ENCODE measurements around the gene POLD1. TPM values are rescaled to one million over a fixed set of nuclear protein-coding genes. Genes with fewer than 3 reads are reported as not detected.

The POLD1 gene
- total RNA-seq, 2 donors from 2014 or later = 12.8 to 39.5 TPM

GRCh38 chr19:50362030-50362412, 22.1 kb upstream of the POLD1 start:
- no peaks in the 10 kb centered on the region for H3K9me3 ChIP-seq
- H3K27ac ChIP-seq = no peak overlapping the region
- peaks cover 0 to 4% of the 10 kb centered on the region in 2 donors for H3K4me1 ChIP-seq (ENCODE audit: control insufficient read depth in 1 of 2, low read depth in 2 of 2)
- TF ChIP-seq, protein P1, sequence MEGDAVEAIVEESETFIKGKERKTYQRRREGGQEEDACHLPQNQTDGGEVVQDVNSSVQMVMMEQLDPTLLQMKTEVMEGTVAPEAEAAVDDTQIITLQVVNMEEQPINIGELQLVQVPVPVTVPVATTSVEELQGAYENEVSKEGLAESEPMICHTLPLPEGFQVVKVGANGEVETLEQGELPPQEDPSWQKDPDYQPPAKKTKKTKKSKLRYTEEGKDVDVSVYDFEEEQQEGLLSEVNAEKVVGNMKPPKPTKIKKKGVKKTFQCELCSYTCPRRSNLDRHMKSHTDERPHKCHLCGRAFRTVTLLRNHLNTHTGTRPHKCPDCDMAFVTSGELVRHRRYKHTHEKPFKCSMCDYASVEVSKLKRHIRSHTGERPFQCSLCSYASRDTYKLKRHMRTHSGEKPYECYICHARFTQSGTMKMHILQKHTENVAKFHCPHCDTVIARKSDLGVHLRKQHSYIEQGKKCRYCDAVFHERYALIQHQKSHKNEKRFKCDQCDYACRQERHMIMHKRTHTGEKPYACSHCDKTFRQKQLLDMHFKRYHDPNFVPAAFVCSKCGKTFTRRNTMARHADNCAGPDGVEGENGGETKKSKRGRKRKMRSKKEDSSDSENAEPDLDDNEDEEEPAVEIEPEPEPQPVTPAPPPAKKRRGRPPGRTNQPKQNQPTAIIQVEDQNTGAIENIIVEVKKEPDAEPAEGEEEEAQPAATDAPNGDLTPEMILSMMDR (IDR thresholded peaks at IDR 0.05) = no peak
- H3K4me3 ChIP-seq = no peak overlapping the region
- no peak for ATAC-seq (ENCODE audit: insufficient number of reproducible peaks, low FRiP score, low read depth)
- DNase-seq (ENCODE audit: low spot score) = no peak
- H3K27me3 ChIP-seq (replicated peaks; ENCODE audit: insufficient read depth) = no peaks in the 10 kb centered on the region
- no peaks in the 10 kb centered on the region for H3K36me3 ChIP-seq

DNA sequence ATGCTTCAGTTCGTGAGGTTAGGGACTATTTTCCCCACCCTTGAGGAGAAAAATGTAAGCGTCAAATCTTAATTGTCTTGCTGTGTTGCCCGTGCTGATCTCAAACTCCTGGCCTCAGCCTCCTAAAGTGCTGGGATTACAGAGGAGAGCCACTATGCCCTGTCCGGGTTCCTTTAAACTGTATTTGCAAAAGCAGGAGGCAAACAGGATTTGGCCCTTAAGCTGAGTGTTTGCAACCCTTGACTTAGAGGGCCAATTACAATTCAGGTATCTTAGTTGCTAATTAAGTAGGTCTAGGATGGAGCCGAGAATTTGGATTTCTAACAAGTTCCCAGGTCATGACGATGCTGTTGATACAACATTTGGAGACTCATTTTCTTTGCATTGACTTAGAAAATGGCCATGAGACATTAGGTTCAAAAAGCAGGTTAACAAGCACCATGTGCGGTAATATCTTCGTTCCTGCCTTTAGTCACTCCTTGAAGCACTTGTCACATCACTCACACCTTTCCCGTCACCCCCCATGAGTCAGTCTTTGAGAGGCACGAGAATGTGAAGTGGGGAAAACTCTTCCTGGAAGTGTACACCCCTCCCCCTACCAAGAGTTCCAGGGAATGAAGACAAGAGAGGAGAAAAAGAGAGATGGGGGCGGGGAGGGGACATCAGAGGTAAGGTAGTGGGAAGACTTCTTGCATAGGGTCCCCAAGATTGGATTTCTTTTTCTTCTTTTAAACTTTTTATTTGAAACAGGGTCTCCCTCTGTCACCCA, 21.3 kb upstream of the POLD1 start:
- Histone ChIP-seq H3K4me3 (no peak overlapping the region), H3K4me1 (ENCODE audit: control insufficient read depth in 1 of 2, low read depth in 2 of 2) (peaks cover 0 to 4% of the 10 kb centered on the region in 2 donors), H3K27me3 (replicated peaks; ENCODE audit: insufficient read depth) (no peaks in the 10 kb centered on the region), H3K27ac (no peak overlapping the region), H3K36me3 (no peaks in the 10 kb centered on the region), H3K9me3 (no peaks in the 10 kb centered on the region)
- TF ChIP-seq, protein P1 (IDR thresholded peaks at IDR 0.05) = no peak
- ATAC-seq (ENCODE audit: insufficient number of reproducible peaks, low FRiP score, low read depth) (no peak), DNase-seq (ENCODE audit: low spot score) (no peak)

DNA sequence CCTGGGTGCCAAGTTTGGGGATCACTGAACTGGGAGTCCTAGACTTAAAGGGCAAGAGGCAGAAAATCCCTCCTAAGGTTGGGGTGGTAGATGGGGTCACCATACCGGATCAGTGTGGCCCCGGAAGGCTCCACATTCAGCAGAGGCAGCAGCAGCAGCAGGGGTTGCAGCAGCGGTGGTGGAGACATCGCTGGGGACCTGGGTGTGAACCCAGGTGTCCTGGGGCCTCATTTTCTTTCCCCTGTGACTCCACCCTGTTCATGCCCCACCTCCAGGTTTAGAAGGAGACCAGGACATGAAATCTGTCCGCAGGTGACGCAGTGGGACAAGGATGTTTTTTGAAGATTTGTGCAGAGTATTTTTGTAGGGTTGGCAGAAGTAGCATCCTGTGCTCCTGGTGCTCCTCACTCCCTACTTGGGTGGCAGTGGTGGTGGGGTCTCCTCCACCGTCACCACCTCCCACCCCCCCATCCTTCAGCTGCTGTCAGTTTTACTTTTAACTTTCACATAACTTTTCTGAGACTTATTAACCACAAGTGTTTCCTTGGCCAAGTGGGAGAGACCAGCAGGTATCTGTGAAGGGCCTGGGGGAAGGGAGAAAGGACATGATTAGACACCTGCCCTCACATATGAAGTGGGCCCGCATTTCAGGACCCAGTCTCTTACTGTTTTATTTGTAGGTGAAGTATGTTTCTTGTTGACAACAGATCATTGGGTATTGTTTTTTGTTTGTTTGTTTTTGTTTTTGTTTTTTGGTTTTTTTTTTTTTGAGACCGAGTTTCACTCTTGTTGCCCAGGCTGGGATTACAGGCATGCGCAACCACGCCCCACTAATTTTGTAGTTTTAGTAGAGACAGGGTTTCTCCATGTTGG, 18.5 kb upstream of the POLD1 start, which contains the start of gene NAPSA:
Gene NAPSA (minus strand): TSS at position 206 of the 873 bp plus-strand sequence. CDS start 18 bp downstream, at position 188.
- Histone ChIP-seq H3K27me3 (replicated peaks; ENCODE audit: insufficient read depth) (no peaks in the 10 kb centered on the region), H3K27ac (no peak within 1 kb of the TSS), H3K4me1 (ENCODE audit: control insufficient read depth in 1 of 2, low read depth in 2 of 2) (peaks cover 0 to 5% of the 10 kb centered on the region in 2 donors), H3K4me3 (no peak within 1 kb of the TSS), H3K9me3 (no peaks in the 10 kb centered on the region), H3K36me3 (no peaks in the 10 kb centered on the region)
- DNase-seq (ENCODE audit: low spot score) = no peak
- ATAC-seq (ENCODE audit: insufficient number of reproducible peaks, low FRiP score, low read depth) = no peak
- TF ChIP-seq, protein P1 (IDR thresholded peaks at IDR 0.05) = no peak

- TF ChIP-seq, protein P1 (IDR thresholded peaks at IDR 0.05) = peak; percentile 85
- Histone ChIP-seq H3K27me3 (replicated peaks; ENCODE audit: insufficient read depth) (no peaks in the 10 kb centered on the region), H3K9me3 (no peaks in the 10 kb centered on the region), H3K36me3 (no peaks in the 10 kb centered on the region), H3K4me3 (peak overlapping the region; percentile 75), H3K4me1 (ENCODE audit: control insufficient read depth in 1 of 2, low read depth in 2 of 2) (peaks cover 0 to 5% of the 10 kb centered on the region in 2 donors), H3K27ac (peak overlapping the region; percentile 54 to 68)
- DNase-seq (ENCODE audit: low spot score) (peak; percentile 51), ATAC-seq (ENCODE audit: insufficient number of reproducible peaks, low FRiP score, low read depth) (peak; percentile 85)
Measured at GRCh38 chr19:50368649-50369570, 15.2 kb upstream of the POLD1 start.

Data from thoracic aorta (tissue), 2 donors.